HepG2 (cell line): Measurements from ENCODE around the gene CISD3. TPM values are rescaled to one million over a fixed set of nuclear protein-coding genes. Genes with fewer than 3 reads are reported as not detected.
A peak's percentile ranks its signal among the peaks of the same experiment; 100 is the strongest.

ENCODE experiments used
- CREB3 ChIP-seq: sonication (generic); formaldehyde crosslinking; IDR thresholded peaks from 2 replicates; pipeline ENCODE4 v1.5.0; 2020; ENCODE audit warnings: missing genetic modification reagents
- E2F2 ChIP-seq: sonication (generic); formaldehyde crosslinking; IDR thresholded peaks from 2 replicates; pipeline ENCODE4 v1.4.0; 2020; ENCODE audit warnings: missing genetic modification reagents, borderline replicate concordance
- EP300 ChIP-seq, 3 experiments: sonication (generic) in 1 of 3; formaldehyde crosslinking in 1 of 3; IDR thresholded peaks; 2 replicates each; pipeline versions ENCODE4 v1.5.1 to v1.6.1; 2011 to 2020; ENCODE audit warnings: low read depth in 2 of 3, low read length in 2 of 3, borderline replicate concordance in 1 of 3, improper control_type of control experiment in 1 of 3, mild to moderate bottlenecking in 1 of 3, missing genetic modification reagents in 1 of 3, moderate library complexity in 1 of 3
- HIC2 ChIP-seq: sonication (generic); formaldehyde crosslinking; IDR thresholded peaks from 2 replicates; pipeline ENCODE4 v1.9.0; 2022; ENCODE audit warnings: low read depth, missing genetic modification reagents
- KDM2A ChIP-seq: sonication (generic); formaldehyde crosslinking; IDR thresholded peaks from 2 replicates; pipeline ENCODE4 v1.4.0; 2020; ENCODE audit warnings: low read depth, missing genetic modification reagents, borderline replicate concordance
- MTF2 ChIP-seq: sonication (generic); formaldehyde crosslinking; IDR thresholded peaks from 2 replicates; pipeline ENCODE4 v1.5.0; 2020; ENCODE audit warnings: missing genetic modification reagents, borderline replicate concordance
- MXD1 ChIP-seq: sonication (generic); formaldehyde crosslinking; IDR thresholded peaks from 2 replicates; pipeline ENCODE4 v1.4.0; 2020; ENCODE audit warnings: mild to moderate bottlenecking, missing genetic modification reagents
- RBM22 ChIP-seq: fragments of 200-400 bp; formaldehyde crosslinking; optimal IDR thresholded peaks from 2 replicates; pipeline ENCODE3; 2017; ENCODE audit warnings: mild to moderate bottlenecking, low read length, moderate library complexity
- THYN1 ChIP-seq: sonication (generic); formaldehyde crosslinking; IDR thresholded peaks from 2 replicates; pipeline ENCODE4 v1.8.1; 2023; ENCODE audit warnings: low read depth, mild to moderate bottlenecking, moderate library complexity, missing genetic modification reagents, borderline replicate concordance
- ZBTB44 ChIP-seq: sonication (generic); formaldehyde crosslinking; IDR thresholded peaks from 2 replicates; pipeline ENCODE4 v1.4.0; 2020; ENCODE audit warnings: missing genetic modification reagents
- ZNF160 ChIP-seq: sonication (generic); formaldehyde crosslinking; IDR thresholded peaks from 2 replicates; pipeline ENCODE4 v1.8.0; 2022; ENCODE audit warnings: mild to moderate bottlenecking, inconsistent platforms, missing genetic modification reagents
- ZNF235 ChIP-seq: sonication (generic); formaldehyde crosslinking; IDR thresholded peaks from 2 replicates; pipeline ENCODE4 v1.8.1; 2023; ENCODE audit warnings: mild to moderate bottlenecking, missing genetic modification reagents, borderline replicate concordance
- ZNF331 ChIP-seq: sonication (generic); formaldehyde crosslinking; IDR thresholded peaks from 2 replicates; pipeline ENCODE4 v1.4.0; 2020; ENCODE audit warnings: missing genetic modification reagents
- ZXDC ChIP-seq: sonication (generic); formaldehyde crosslinking; IDR thresholded peaks from 2 replicates; pipeline ENCODE4 v1.5.0; 2020; ENCODE audit warnings: mild to moderate bottlenecking, missing genetic modification reagents
- polyA plus RNA-seq, 8 experiments: library from polyadenylated mRNA; depleted of rRNA in 3 of 8; stranded (reverse) in 7 of 8; unstranded in 1 of 8; fragments of >200 nt; fragmentation: Illumina TruSeq in 4 of 8; extraction: Trizol in 4 of 8; gene quantifications; 2 replicates each; pipeline versions ENCODE4 v1.2.1 to v1.2.3, GENCODE V29; 2011 to 2016; ENCODE audit warnings: low read depth in 4 of 8, missing spikeins in 1 of 8, mixed read lengths in 1 of 8; ENCODE audit not compliant: insufficient read depth in 1 of 8
- total RNA-seq, 5 experiments: library from RNA; depleted of rRNA; stranded (reverse); fragments of >200 nt; fragmentation: Illumina TruSeq; extraction: Trizol; gene quantifications; 2 replicates each; pipeline ENCODE4 v1.2.3, GENCODE V29; 2016; ENCODE audit warnings: low read depth in 1 of 5

CISD3 gene
- total and polyA plus RNA-seq, 2 of the 13 experiments (the other 11 are each of a cell fraction or from before 2014, with no cell fraction given) = 30.0 to 34.1 TPM

GRCh38 chr17:38704606-38705522 lies 25.3 kb upstream of the CISD3 start, which contains the start of gene MLLT6 (continued):
- TF ChIP-seq EP300 (IDR thresholded peaks at IDR 0.05; ENCODE audit: low read depth in 2 of 2, low read length in 2 of 2) (no peak), EP300 (CRISPR knock-in tag; IDR thresholded peaks at IDR 0.05; ENCODE audit: borderline replicate concordance) (peak; percentile 41; the same call in 1 of the 2 replicates), MXD1 (peak; percentile 5; the same call in 1 of the 2 replicates), MTF2 (CRISPR knock-in tag) (no peak), ZBTB44 (CRISPR knock-in tag) (peak; percentile 34; the same call in 1 of the 2 replicates), KDM2A (peak; percentile 31), ZNF331 (CRISPR knock-in tag) (0 out of 2 replicates have a peak, but pooled peaks have one; percentile 3), ZXDC (no peak; the same call in 1 of the 2 replicates), RBM22 (peak; percentile 70), THYN1 (CRISPR knock-in tag) (0 out of 2 replicates have a peak, but pooled peaks have one; percentile 0), E2F2 (CRISPR knock-in tag) (0 out of 2 replicates have a peak, but pooled peaks have one; percentile 32), CREB3 (CRISPR knock-in tag) (peak; percentile 78; the same call in 1 of the 2 replicates), HIC2 (CRISPR knock-in tag) (no peak), ZNF235 (CRISPR knock-in tag) (0 out of 2 replicates have a peak, but pooled peaks have one; percentile 2), ZNF160 (CRISPR knock-in tag) (no peak; the same call in 1 of the 2 replicates)
